ENCODE results near the gene FIG4.
A peak's percentile ranks its signal among the peaks of the same experiment; 100 is the strongest.
"Not testable (repeated sequence)": the region's sequence is repeated elsewhere in the genome, so short reads cannot be mapped to it uniquely, and the experiment has no call there.

Gene FIG4

DNA sequence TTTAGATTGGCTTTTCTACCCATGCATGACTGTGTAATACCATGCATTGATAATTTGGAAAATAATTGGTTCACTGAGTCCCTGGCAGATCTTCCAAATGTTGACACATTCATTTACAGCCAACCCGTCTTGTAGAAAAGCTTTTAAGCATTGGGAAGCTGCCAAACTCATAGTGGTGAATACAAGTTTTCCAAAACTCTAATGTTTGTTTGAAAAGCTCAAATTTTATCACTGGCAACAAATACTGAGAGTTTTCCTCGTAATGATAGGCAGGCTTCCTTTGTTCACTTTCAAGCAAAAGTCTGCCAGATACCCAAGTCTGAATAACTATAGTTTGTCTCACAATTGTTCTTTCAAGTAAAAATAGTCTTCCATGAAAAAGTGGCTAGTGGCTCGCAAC lies 143.0 kb downstream of the FIG4 start:
- H3K4me3 ChIP-seq, result no peak overlapping the region
- H3K27ac ChIP-seq, result no peak overlapping the region

DNA sequence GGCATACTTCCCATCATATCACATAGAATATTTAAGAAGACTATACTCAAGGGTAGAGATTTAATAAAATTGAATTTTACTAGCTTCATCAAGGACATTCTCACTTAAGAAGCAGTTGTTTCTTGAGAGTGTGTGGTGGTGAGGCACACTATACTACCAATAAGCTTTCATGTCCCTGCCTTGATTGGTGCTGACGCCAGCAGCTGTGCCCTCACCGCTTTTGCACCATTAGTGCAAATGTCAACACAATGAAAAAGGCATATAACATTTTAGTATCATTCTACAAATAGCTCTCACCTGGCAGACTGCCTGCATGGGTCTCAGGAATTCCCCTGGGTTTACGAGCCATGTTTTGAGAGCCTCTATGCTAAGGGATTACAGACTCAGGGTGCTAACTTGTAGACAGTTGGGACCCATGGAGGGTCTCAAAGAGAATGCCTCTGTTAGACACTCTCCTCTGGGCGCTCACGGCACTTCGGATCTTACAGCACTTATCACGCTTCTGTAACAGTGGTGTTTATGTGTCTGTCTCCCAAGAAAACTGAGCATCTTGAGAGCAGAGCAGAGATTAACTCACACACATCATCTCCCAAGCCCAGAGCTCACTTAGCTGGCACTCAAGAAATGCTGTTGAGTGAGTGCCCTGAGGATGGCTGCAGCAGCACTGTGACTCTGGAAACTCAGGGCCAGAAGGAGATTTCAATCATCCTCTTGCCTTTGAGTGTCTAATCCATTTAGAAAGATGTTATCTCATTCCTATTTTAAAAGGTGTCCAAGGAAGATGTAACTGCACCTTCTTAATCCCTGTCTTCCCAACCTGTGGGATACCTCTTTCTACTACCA lies 143.7 kb downstream of the FIG4 start:
- no peak overlapping the region for H3K27ac ChIP-seq
- no peak overlapping the region for H3K4me3 ChIP-seq

DNA sequence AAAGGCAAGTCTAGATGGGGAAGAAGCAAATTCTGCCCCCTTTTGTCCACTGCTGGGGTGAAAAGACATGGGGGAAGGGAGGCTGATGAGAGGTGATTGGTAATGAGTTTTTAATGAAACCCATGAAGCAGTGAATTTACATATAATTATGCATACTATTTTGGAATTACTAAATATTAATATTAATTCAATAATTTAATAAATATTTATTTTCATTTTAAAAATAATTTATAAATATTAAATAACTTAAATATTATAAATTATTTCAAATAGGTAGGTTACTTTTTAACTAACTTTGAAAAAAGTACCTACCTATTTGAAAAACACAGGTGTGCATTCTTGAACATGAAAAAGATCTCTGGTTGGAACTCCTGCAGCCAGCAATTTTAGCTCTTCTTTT lies 148.9 kb downstream of the FIG4 start:
- no peak overlapping the region for H3K4me3 ChIP-seq
- no peak overlapping the region for H3K27ac ChIP-seq

DNA sequence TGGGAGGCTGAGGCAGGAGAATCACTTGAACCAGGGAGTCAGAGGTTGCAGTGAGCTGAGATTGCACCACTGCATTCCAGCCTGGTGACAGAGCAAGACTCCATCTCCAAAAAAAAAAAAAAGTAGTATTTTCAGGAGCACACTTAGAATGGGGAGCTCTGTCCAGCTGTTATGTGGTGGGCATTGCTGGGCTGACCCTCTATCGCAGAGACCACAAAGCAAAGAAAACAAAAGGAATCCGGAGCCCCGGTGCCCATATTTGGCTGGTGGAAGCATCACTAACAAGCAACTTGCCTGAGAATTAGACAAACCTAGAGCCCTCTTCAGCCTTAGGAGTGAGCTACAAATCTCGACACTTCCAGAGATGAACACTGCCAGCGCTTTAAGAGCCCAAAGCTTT lies 149.7 kb downstream of the FIG4 start:
- Histone ChIP-seq H3K4me3 (no peak overlapping the region), H3K27ac (no peak overlapping the region)

DNA sequence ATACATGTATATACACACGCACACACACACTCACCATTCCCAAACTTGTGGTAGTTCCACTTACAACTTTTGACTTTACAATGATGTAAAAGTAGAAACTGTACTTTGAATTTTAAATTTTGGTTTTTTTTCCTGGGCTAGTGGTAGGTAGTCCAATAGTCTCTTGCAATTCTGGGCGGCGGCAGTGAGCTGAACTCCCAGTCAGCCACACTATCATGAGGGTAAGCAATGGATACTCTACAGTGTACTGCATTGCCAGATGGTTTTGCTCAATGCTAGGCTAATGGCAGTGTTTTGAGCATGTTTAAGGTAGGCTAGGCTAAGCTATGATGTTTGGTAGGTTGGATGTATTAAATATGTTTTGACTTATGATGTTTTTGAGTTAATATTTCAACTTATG lies 150.8 kb downstream of the FIG4 start:
- no peak overlapping the region for H3K4me3 ChIP-seq
- H3K27ac ChIP-seq, result no peak overlapping the region

DNA sequence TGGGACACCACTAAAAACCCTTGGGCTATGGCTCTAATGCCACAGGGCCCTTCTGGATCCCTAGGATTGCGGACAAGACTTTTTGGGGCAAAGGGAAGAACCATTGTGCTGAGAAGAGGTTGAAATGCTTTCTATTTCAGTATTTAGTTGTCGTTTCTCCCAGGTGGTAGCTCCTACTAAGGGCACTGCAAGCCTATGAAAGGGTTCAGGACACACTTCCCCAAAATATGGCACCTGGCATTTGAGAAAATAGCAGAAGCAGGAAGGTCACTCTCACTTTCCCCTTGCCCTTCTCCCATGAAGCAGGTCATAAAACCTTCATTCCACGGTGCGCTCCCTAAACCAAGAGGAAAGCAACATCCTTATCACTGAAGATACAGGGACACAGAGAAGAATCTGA lies 161.6 kb downstream of the FIG4 start:
- H3K4me3 ChIP-seq, result no peak overlapping the region
- no peak overlapping the region for H3K27ac ChIP-seq

DNA sequence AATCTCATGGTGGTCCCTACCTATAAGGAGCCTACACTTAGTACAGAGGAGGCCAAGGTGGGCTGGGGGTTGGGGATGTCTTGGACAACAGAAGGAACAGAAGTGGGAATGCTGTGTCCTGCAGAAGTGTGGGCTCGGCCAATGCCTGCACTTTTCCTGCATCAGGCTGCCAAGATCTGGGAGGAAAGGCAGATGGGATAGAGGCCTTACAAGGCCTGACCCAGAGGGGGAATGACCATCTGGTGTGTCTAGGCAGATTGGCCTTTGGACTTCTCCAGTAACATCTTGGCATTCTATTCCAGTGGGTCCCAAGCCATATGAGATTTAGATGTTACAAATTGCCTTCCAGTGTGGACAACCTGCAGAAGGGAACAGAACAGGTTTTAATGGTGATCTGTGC lies 162.3 kb downstream of the FIG4 start:
- no peak overlapping the region for H3K27ac ChIP-seq
- no peak overlapping the region for H3K4me3 ChIP-seq

DNA sequence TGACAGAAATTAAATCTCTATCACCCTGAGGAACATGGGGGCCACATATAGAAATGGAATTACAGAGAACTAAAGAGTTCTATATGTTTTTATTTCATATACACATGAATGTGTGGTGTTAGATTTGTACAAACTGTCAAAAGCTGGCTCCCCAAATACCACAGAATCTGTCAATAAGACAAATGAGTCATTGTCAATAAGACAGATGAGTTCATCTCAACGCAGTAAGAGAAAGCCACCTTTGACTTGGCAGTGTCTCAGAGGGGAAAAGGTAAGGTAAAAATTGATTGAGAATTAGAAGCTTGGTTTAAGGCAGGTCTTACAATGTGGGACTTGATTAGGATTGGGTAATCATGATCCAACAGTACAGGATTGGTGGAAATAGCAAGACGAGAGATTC lies 162.9 kb downstream of the FIG4 start:
- Histone ChIP-seq H3K27ac (no peak overlapping the region), H3K4me3 (no peak overlapping the region)

DNA sequence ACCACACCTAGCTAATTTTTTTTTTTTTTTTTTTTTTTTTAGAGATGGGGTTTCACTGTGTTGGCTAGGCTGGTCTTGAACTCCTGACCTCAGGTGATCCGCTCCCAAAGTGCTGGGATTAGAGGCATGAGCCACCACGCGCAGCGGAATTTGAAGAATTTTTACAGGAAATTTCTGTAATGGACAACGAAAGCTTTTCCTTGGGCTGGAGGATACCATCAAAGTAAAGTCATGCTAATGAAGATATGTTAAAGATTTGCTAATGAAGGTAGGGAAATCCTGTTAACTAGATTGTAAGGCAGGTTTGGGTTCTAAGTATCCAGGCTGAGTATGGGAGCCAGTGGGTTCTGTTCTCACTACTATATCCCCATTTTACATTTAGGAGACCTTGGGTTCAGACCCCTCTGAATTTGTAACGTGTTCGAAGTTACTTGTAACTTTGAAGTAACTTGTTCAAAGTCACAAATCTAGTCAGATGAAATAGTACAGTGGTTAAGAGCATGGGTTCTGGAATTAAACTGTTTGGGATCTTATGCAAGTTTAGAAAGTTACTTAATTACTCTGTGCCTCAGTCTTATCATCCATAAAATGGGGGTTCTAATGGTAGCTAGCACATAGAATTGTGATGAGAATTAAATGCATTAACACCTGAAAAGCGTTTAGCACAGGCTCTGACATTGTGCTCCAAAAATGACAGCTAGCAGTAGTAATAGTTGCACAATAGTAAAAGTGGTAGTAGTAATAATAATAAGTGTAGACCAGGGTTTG lies 163.6 kb downstream of the FIG4 start:
- H3K27ac ChIP-seq, result no peak overlapping the region

DNA sequence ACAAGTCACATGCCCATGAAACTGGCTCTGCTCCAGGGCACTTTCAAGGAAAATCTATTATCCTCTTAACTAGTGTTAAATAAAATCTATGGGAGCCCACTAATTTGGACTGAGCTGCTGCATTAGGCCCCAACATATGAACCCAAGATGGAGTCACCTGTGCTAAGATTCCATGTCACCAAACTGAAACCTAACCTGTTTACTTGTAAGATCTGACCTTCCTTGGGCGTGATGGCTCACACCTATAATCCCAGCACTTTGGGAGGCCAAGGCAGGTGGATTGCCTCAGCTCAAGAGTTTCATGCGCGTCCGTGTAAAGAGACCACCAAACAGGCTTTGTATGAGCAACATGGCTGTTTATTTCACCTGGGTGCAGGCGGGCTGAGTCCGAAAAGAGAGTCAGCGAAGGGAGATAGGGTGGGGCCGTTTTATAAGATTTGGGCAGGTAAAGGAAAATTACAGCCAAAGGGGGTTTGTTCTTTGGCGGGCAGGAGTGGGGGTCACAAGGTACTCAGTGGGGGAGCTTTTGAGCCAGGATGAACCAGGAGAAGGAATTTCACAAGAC lies 164.5 kb downstream of the FIG4 start:
- H3K4me3 ChIP-seq, H3K27ac ChIP-seq: not testable (repeated sequence)

More for the DNA sequence above, 163.6 kb downstream of the FIG4 start:
- no peak overlapping the region for H3K4me3 ChIP-seq

DNA sequence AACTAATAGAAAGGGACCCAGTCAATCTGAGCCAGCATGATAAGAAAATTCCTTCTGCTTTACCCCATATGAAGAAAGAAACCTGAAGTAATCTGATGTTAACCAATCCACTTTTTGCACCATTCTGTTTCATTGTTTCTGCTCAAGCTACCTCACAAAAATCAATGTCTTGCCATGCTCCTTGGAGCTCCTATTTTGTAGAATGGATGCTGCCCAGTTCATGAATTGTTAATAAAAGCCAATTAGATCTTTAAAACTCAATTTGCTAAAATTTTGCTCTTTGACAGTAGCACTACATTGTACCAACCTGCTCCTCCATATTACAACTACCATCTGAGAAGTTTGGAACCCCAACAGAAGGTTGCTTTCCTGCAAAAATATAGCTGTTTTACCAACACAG lies 170.8 kb downstream of the FIG4 start:
- H3K4me3 ChIP-seq, result no peak overlapping the region
- H3K27ac ChIP-seq, result no peak overlapping the region

DNA sequence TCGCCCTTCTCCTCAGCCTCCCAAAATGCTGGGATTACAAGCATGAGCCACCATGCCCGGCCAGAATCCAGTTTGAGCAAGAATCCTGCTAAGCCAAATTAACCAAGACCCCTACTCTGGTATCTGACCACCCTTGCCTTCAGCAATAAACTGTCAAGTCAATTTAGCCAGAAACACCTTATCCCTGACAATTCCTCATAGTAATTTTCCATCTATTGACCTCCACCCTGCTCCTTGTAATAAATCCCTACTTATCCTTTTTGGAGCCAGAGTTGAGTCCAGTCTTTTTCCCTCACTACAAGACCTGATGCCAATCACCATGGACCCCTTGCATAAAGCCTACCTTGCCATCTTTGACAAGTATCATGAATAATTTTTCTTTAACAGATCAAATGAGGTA lies 173.0 kb downstream of the FIG4 start:
- no peak overlapping the region for H3K27ac ChIP-seq
- H3K4me3 ChIP-seq, result no peak overlapping the region

DNA sequence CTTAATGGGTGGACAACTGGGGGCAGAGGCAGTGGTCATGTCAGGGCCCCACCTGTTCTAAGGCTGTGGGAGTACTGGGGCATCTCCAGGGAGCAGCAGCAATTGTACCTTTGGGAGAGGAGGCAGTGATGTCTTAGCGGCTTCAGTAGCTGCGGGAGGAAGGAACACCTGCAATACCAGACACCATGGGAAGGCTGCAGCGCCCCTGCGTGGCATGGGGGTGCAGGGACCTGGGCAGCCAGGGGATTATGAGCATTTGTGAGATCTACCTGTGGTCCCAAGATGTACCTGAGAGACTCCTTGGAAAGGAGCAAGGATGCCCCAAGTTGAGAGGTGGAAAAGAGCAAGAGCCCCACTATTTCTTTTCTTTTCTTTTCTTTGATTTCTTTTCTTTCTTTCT lies 174.9 kb downstream of the FIG4 start:
- Histone ChIP-seq H3K4me3 (no peak overlapping the region), H3K27ac (no peak overlapping the region)

DNA sequence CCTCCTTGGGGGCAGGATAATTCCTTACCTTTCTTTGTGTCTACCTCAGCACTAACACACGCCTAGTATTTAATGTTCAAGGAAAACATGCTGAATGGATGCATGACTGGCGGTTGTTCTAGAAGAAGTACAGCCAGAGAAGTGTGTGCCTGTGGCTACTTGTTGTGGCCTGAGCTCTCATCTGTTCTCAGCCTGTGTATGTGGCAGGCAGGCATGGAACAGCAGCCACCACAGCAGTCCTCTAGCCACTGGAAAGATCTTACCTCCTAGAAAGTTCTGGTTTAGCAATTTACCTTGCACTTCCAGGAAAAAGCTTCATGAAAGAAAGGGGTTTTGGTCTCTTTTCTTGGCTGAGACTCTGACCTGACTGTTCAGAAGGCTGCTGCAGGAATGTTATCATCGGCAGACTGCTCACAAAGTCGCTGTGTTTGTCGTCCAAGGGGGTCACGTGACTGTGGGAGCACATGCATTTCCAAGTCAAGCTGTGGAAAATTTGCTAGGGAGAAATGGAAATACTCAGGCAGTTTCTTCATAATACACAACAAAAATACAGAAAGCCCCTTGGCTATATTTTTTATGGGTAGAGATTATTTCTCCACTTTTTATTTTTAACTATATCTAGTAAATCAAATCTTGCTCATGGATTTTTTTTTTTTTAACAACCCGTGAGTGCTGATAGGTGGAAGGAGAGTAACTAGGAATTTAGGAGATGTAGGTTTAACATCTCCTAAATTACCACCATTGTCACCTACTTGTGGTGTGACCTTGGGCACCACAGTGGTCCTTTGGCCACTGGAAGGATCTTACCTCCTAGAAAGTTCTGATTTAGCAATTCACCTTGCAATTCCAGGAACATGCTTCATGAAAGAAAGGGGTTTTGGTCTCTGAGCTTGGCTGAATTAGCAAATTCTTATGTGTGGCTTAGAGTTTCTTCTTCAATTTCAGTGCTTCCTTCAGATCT lies 176.2 kb downstream of the FIG4 start:
- Histone ChIP-seq H3K27ac (peak overlapping the region in 6 of 21 experiments; percentile 1 to 64 (median 28)), H3K4me3 (no peak overlapping the region)

DNA sequence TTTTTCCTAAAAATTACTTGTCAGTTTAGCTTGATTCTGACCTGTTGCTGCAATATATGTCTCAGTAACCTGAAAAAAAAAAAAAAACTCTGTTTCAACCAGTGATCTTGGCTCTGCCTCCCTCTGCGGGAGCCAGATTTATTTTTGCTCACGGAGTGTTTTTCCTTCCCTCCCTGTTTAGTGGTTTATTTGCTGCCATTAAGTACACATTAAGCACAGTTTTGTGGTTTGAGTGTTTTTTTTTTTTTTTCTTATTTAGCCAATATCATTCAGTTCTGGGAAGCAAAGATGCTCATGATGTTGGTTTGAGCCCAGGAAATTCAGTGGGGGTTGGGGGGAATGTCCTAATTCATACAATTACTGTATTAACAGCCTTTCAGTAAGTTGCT lies 176.9 kb downstream of the FIG4 start:
- peak overlapping the region in 4 of 21 experiments; percentile 26 to 64 (median 32) for H3K27ac ChIP-seq
- H3K4me3 ChIP-seq, result no peak overlapping the region

DNA sequence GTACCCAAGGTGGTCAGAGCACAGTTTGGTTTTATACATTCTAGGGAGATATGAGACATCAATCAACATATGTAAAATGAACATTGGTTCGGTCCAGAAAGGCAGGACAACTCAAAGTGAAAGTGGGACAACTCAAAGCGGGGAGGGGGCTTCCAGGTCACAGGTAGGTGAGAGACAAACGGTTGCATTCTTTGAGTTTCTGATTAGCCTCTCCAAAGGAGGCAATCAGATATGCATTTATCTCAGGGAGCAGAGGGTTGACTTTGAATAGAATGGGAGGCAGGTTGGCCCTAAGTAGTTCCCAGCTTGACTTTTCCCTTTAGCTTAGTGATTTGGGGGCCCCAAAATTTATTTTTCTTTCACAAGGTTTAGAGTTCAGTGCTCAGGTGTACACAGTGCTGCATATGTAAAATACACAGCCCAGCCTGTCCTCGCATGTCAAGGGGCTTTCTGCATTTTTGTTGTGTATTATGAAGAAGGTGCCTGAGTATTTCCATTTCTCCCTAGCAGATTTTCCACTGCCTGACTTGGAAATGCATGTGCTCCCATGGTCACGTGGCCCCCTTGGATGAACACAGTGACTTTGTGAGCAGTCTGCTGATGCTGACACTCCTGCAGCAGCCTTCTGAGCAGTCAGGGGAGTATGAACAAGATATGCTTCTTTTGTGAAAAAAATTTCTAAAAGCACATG lies 178.4 kb downstream of the FIG4 start:
- not testable (repeated sequence) for H3K27ac ChIP-seq, H3K4me3 ChIP-seq

DNA sequence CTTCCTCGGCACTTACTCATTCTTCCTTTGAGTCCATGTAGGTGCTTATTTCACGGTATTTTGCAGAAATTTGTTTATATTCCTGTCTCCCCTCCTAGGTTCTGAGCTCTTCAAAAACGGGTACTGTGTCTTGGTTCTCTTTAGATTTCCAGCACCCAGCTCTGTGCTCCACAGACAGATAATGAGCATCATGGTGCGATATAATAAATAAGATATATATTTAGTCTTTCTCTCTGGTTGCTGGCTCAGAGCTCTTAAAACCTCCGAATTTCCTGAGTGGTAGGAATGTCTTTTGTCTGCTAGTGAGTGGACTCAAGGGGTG lies 179.0 kb downstream of the FIG4 start:
- Histone ChIP-seq H3K4me3 (no peak overlapping the region), H3K27ac (no peak overlapping the region)

DNA sequence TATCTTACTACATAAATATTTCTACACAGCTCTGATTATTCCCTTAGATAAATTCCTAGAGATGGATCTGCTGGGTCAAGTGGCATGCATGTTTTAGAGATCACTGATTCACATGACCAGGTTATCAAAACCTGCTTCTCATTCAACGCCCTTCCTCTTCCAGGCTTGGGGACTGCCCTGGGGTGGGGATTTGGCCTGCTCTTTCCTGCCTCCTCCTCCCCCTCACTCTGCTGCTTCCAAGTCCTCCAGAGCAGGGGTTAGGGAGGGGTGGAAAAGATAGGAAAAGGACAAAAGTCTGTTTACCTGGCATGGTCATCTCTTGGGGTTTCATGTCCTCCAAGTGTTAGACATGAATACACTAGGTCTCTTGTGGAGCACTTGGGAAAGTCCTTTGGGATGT lies 181.5 kb downstream of the FIG4 start:
- no peak overlapping the region for H3K27ac ChIP-seq
- H3K4me3 ChIP-seq, result no peak overlapping the region

DNA sequence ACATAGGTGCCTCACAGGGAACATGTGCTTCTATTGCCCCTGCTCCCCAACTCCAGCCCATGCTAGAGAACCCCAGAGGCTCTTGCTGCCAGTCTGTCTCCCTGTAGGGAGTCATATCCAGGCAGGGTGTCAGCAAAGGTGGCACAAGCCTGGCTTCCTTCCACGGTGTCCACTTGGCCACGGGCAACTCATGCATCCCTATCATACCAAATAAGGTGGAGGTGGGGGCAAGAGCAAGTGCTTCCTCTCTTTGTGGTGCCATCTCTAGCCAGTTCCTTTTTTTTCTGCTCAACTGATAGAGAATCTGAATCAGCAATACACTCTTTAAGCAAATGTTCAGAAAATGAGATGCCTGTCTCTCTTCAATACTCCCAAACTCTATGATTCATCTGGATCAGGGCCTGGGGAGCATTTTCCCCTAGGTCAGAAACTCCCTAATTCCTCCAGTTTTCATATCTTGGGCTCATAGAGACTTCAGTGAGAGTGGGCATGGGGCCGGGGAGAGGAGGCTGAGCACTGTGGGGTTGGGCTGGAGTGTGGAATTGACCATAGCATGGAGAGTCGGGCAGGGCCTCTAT lies 182.0 kb downstream of the FIG4 start:
- Histone ChIP-seq H3K27ac (peak overlapping the region in 1 of 21 experiments; percentile 16), H3K4me3 (no peak overlapping the region)
